Upper lobe of left lung (tissue), 4 donors: ENCODE measurements around the gene EPPIN.

Source experiments
- CTCF ChIP-seq, 6 experiments: fragments of 450-650 bp in 4 of 6; fragments of 200-600 bp in 2 of 6; sonication (generic) in 2 of 6; IDR thresholded peaks; one replicate each; pipeline ENCODE4 v1.5.1; 2016 to 2019; ENCODE audit warnings: antibody characterized with exemption in 6 of 6
- EP300 ChIP-seq, 4 donors: sonication (generic); formaldehyde crosslinking; IDR thresholded peaks; one replicate each; pipeline ENCODE4 v1.5.1; 2017; ENCODE audit warnings: antibody characterized with exemption in 4 of 4, control low read depth in 2 of 4

GRCh38 chr20:45539382-45539781, 7.8 kb downstream of the EPPIN start, which contains the start of gene WFDC6:
- TF ChIP-seq CTCF (IDR thresholded peaks at IDR 0.05) (no peak), EP300 (IDR thresholded peaks at IDR 0.05) (no peak)
